Nephron (organoid): ENCODE measurements around the gene ARMC9.
A peak's percentile ranks its signal among the peaks of the same experiment; 100 is the strongest.
"Not testable (repeated sequence)": the region's sequence is repeated elsewhere in the genome, so short reads cannot be mapped to it uniquely, and the experiment has no call there.

Experiments
- H3K27ac Mint-ChIP-seq, 3 experiments: 2 replicates each; pipeline ENCODE4 v1.8.0; 2020; ENCODE audit warnings: mixed read lengths in 3 of 3, mild to moderate bottlenecking in 2 of 3, moderate library complexity in 1 of 3
- H3K27me3 Mint-ChIP-seq: 2 replicates; pipeline ENCODE4 v1.8.0; 2021; ENCODE audit warnings: low read depth, mild to moderate bottlenecking, moderate library complexity, mixed read lengths
- H3K36me3 Mint-ChIP-seq: 2 replicates; pipeline ENCODE4 v1.8.0; 2020; ENCODE audit warnings: low read depth, mixed read lengths
- H3K4me1 Mint-ChIP-seq: 2 replicates; pipeline ENCODE4 v1.8.0; 2020; ENCODE audit warnings: mixed read lengths
- H3K4me3 Mint-ChIP-seq, 3 experiments: 2 replicates each; pipeline ENCODE4 v1.8.0; 2020; ENCODE audit warnings: mild to moderate bottlenecking in 3 of 3, mixed read lengths in 3 of 3, moderate library complexity in 2 of 3
- H3K9me3 Mint-ChIP-seq: 2 replicates; pipeline ENCODE4 v1.8.0; 2020; ENCODE audit warnings: mixed read lengths
- CTCF ChIP-seq, 3 experiments: fragments of 200-600 bp; sonication (generic); IDR thresholded peaks; one replicate each; pipeline ENCODE4 v1.5.0; 2021; ENCODE audit warnings: antibody characterized with exemption in 3 of 3; ENCODE audit not compliant: unreplicated experiment in 3 of 3

The ARMC9 gene

GRCh38 chr2:231399046-231399852 is 200.8 kb downstream of the ARMC9 start:
- Mint-ChIP-seq H3K4me3 (peak overlapping the region in 1 of 3 experiments; percentile 38), H3K27me3 (peaks cover 40% of the 10 kb centered on the region), H3K27ac (peak overlapping the region; percentile 28 to 77 (median 28)), H3K9me3 (no peaks in the 10 kb centered on the region), H3K4me1 (peaks cover 46% of the 10 kb centered on the region), H3K36me3 (no peaks in the 10 kb centered on the region)
- no peak for TF ChIP-seq CTCF (IDR thresholded peaks at IDR 0.05; ENCODE audit: unreplicated experiment in 3 of 3)

DNA sequence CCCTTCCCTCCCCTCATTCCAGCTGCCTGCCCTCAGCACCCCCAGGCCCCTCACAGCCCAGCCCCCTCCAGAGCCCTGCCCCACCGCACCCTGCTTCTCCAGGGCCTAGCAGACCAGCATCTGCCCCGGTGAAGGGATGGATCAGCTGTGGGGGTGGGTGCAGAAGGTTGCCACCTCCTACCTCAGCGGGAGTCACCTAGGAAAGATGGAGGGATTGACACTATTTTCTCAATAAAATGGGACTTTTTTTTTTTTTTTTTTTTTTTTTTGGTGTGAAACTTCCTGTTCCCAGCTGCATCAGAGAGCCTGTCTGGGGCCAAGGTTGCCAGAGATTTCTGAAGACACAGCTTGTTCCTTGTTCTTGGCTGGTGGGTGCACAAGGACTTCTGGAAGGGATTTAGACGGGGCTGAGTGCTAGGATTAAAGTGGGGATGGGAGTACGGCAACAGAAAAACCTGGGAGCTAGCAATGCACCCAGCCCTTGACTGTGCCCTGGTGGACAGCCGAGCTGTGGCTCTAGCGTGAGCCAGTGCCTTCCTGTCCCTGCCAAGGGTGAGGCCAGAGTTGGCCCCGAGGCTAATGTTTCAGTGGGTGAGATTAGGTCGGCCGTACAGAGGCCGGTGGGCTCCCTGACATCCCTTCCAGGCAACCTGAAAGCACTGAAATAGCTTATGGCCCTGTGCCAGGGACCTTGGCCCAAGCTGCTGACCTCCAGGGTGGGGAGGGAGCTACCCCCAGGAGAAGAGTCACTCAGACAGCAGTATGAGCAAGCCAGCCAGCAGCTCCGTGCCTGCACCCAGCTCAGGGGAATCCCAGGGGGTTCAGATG is 201.6 kb downstream of the ARMC9 start:
- Mint-ChIP-seq H3K27me3 (peaks cover 32% of the 10 kb centered on the region), H3K9me3 (no peaks in the 10 kb centered on the region), H3K36me3 (no peaks in the 10 kb centered on the region), H3K27ac (peak overlapping the region; percentile 28 to 85 (median 28)), H3K4me3 (peak overlapping the region in 1 of 3 experiments; percentile 38), H3K4me1 (peaks cover 38% of the 10 kb centered on the region)
- no peak for TF ChIP-seq CTCF (IDR thresholded peaks at IDR 0.05; ENCODE audit: unreplicated experiment in 3 of 3)

- Mint-ChIP-seq H3K27me3 (peaks cover 29% of the 10 kb centered on the region), H3K4me3 (peak overlapping the region in 1 of 3 experiments; percentile 4), H3K27ac (peak overlapping the region; percentile 16 to 53 (median 28)), H3K4me1 (peaks cover 38% of the 10 kb centered on the region)
- H3K9me3 Mint-ChIP-seq, H3K36me3 Mint-ChIP-seq: not testable (repeated sequence)
Measured at GRCh38 chr2:231400681-231401080, 202.2 kb downstream of the ARMC9 start.

DNA sequence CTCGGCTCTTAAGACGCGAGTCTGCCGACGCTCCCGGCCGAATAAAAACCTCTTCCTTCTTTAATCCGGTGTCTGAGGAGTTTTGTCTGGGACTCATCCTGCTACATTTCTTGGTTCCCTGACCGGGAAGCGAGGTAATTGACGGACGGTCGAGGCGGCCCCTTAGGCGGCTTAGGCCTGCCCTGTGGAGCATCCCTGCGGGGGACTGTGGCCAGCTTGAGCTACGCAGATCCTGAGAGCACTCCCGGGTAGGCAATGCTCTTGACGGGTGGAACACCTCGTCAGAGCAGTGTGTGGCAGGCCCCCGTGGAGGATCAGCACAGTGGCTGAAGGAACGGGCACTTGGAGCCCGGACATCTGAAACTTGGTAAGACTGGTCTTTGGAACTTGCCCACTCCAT is 202.7 kb downstream of the ARMC9 start:
- not testable (repeated sequence) for H3K36me3 Mint-ChIP-seq, H3K9me3 Mint-ChIP-seq
- H3K4me1 Mint-ChIP-seq: peaks cover 38% of the 10 kb centered on the region
- H3K4me3 Mint-ChIP-seq: peak overlapping the region in 1 of 3 experiments; percentile 4
- H3K27me3 Mint-ChIP-seq: peaks cover 29% of the 10 kb centered on the region
- H3K27ac Mint-ChIP-seq: peak overlapping the region; percentile 16 to 53 (median 28)

- H3K4me3 Mint-ChIP-seq, H3K27me3 Mint-ChIP-seq, H3K9me3 Mint-ChIP-seq, H3K36me3 Mint-ChIP-seq: not testable (repeated sequence)
- Mint-ChIP-seq H3K4me1 (peaks cover 38% of the 10 kb centered on the region), H3K27ac (peak overlapping the region in 2 of 3 experiments; percentile 13 to 18)
Measured at GRCh38 chr2:231403421-231404182, 205.2 kb downstream of the ARMC9 start.

GRCh38 chr2:231404183-231404578 is 205.8 kb downstream of the ARMC9 start:
- H3K36me3 Mint-ChIP-seq, H3K27me3 Mint-ChIP-seq, H3K9me3 Mint-ChIP-seq, H3K4me3 Mint-ChIP-seq, H3K27ac Mint-ChIP-seq: not testable (repeated sequence)
- peaks cover 38% of the 10 kb centered on the region for H3K4me1 Mint-ChIP-seq

DNA sequence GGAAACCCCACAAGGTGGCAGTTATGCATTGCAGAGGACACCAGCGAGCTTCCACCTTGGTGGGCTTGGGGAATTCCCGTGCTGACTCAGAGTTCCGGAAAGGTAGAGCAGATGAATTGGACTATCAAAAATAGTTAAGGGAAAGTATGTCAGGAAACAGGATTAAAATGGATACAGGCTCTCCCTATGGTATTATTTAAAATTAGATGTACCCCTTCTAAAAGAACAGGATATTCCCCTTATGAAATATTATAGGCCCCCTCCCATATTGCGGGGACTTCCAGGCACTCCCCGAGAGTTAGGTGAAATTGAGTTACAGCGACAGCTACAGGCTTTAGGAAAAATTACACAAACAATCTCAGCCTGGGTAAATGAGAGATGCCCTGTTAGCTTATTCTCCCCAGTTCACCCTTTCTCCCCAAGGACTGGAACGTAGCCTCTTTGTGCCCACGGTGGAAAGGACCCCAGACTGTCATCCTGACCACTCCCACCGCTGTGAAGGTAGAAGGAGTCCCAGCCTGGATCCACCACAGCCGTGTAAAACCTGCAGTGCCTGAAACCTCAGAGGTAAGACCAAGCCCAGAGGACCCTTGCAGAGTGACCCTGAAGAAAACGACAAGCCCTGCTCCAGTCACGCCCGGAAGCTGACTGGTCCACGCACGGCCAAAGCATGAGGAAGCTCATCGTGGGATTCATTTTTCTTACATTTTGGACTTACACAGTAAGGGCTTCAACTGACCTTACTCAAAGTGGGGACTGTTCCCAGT is 207.4 kb downstream of the ARMC9 start:
- peaks cover 25% of the 10 kb centered on the region for H3K4me1 Mint-ChIP-seq
- not testable (repeated sequence) for H3K36me3 Mint-ChIP-seq, H3K4me3 Mint-ChIP-seq, H3K9me3 Mint-ChIP-seq, H3K27me3 Mint-ChIP-seq
- peak; percentile 61 to 66 (median 63) for TF ChIP-seq CTCF (IDR thresholded peaks at IDR 0.05; ENCODE audit: unreplicated experiment in 3 of 3)
- peak overlapping the region in 1 of 3 experiments; percentile 35 for H3K27ac Mint-ChIP-seq

GRCh38 chr2:231407686-231408085 is 209.3 kb downstream of the ARMC9 start:
- not testable (repeated sequence) for H3K27ac Mint-ChIP-seq, H3K9me3 Mint-ChIP-seq, H3K36me3 Mint-ChIP-seq, H3K4me3 Mint-ChIP-seq
- peaks cover 19% of the 10 kb centered on the region for H3K27me3 Mint-ChIP-seq
- peaks cover 22% of the 10 kb centered on the region for H3K4me1 Mint-ChIP-seq

GRCh38 chr2:231408304-231408703 is 209.9 kb downstream of the ARMC9 start:
- H3K4me3 Mint-ChIP-seq, H3K27ac Mint-ChIP-seq, H3K36me3 Mint-ChIP-seq, H3K9me3 Mint-ChIP-seq: not testable (repeated sequence)
- Mint-ChIP-seq H3K27me3 (peaks cover 14% of the 10 kb centered on the region), H3K4me1 (peaks cover 16% of the 10 kb centered on the region)
